T-helper 1 cell (primary cell): Measurements from ENCODE around the gene MARVELD1.
"Not testable (repeated sequence)": the region's sequence is repeated elsewhere in the genome, so short reads cannot be mapped to it uniquely, and the experiment has no call there.

Experiments
- DNase-seq, 5 donors: peaks; one replicate each; pipeline ENCODE4 v3.0.0-alpha.2; 2012 to 2020
- total RNA-seq, 4 donors: gene quantifications; one replicate each; lab custom pipeline; 2026; lab: John Stamatoyannopoulos, UW

MARVELD1 gene
- total RNA-seq, result 0 to 1.5 (median 0.70) reads per million in 4 donors

GRCh38 chr10:97713339-97713825 lies at the start of gene MARVELD1:
Gene MARVELD1 (plus strand): TSS chr10:97713730. CDS start chr10:97713877, 147 bp downstream.
- DNase-seq, result no peak

GRCh38 chr10:97664282-97664850 lies 49.2 kb upstream of the MARVELD1 start:
- no peak for DNase-seq

- DNase-seq, result no peak
These were observed 46.5 kb upstream of the MARVELD1 start for GRCh38 chr10:97666992-97667391.

- no peak for DNase-seq
These were observed 46.1 kb upstream of the MARVELD1 start for GRCh38 chr10:97667463-97667862.

- no peak for DNase-seq
These were observed 44.0 kb upstream of the MARVELD1 start for GRCh38 chr10:97669571-97669970.

GRCh38 chr10:97673736-97674525 lies 39.6 kb upstream of the MARVELD1 start:
- DNase-seq, result no peak

GRCh38 chr10:97675222-97675621 lies 38.3 kb upstream of the MARVELD1 start:
- DNase-seq, result no peak

- peak in 4 of 5 donors; percentile 29 to 43 (median 38) for DNase-seq
These were observed 36.6 kb upstream of the MARVELD1 start for GRCh38 chr10:97676770-97677581.

- DNase-seq, result no peak
These were observed 33.9 kb upstream of the MARVELD1 start for GRCh38 chr10:97679594-97679993.

- no peak for DNase-seq
These were observed 31.5 kb upstream of the MARVELD1 start for GRCh38 chr10:97682042-97682441.

- no peak for DNase-seq
These were observed 29.8 kb upstream of the MARVELD1 start for GRCh38 chr10:97683556-97684367.

GRCh38 chr10:97684368-97684713 lies 29.2 kb upstream of the MARVELD1 start:
- DNase-seq, result not testable (repeated sequence)

GRCh38 chr10:97684866-97685394 lies 28.6 kb upstream of the MARVELD1 start:
- no peak for DNase-seq

GRCh38 chr10:97685395-97685958 lies 28.1 kb upstream of the MARVELD1 start:
- no peak for DNase-seq

GRCh38 chr10:97686301-97686961 lies 27.1 kb upstream of the MARVELD1 start:
- DNase-seq, result peak in 1 of 5 donors; percentile 40

GRCh38 chr10:97686962-97687784 lies 26.4 kb upstream of the MARVELD1 start, which contains the start of gene AVPI1:
Gene AVPI1 (minus strand): TSS chr10:97687241. CDS start chr10:97679905, 7,336 bp downstream.
- peak; percentile 94 to 97 (median 95) for DNase-seq

GRCh38 chr10:97687785-97688781 lies 25.4 kb upstream of the MARVELD1 start:
- DNase-seq, result no peak

- no peak for DNase-seq
These were observed 23.9 kb upstream of the MARVELD1 start for GRCh38 chr10:97689559-97690020.

GRCh38 chr10:97690133-97690532 lies 23.4 kb upstream of the MARVELD1 start:
- no peak for DNase-seq
